ENCODE results near the gene CHD1. TPM values are rescaled to one million over a fixed set of nuclear protein-coding genes. Genes with fewer than 3 reads are reported as not detected.
A peak's percentile ranks its signal among the peaks of the same experiment; 100 is the strongest.

CHD1 gene
- total and polyA plus RNA-seq, 2 of the 13 experiments (the other 11 are each of a cell fraction or from before 2014, with no cell fraction given), result 22.8 to 55.9 TPM

- Histone ChIP-seq H4K20me1 (ENCODE audit: insufficient read depth, low read length) (no peaks in the 10 kb centered on the region), H3K9me3 (ENCODE audit: low read length) (no peaks in the 10 kb centered on the region), H3K4me1 (ENCODE audit: insufficient read depth, low read length) (peaks cover 6% of the 10 kb centered on the region), H3K27me3 (ENCODE audit: control insufficient read depth in 1 of 2, insufficient read depth in 2 of 2, low read length in 2 of 2) (no peaks in the 10 kb centered on the region), H2AFZ (ENCODE audit: low read length) (no peak overlapping the region), H3K79me2 (ENCODE audit: insufficient read depth, low read length) (no peaks in the 10 kb centered on the region), H3K4me2 (ENCODE audit: low read depth, low read length) (0 out of 2 replicates have a peak overlapping the region, but pooled peaks have one; percentile 15), H3K9ac (ENCODE audit: insufficient read depth, low read depth, low read length) (no peak overlapping the region), H3K4me3 (replicated peaks in 1 of 3; ENCODE audit: insufficient read depth in 1 of 3, low read depth in 2 of 3, low read length in 3 of 3) (no peak overlapping the region), H3K27ac (ENCODE audit: extremely low read length, insufficient read depth, low read length) (no peak overlapping the region), H3K36me3 (replicated peaks in 1 of 2; ENCODE audit: control insufficient read depth in 1 of 2, insufficient read depth in 2 of 2, low read length in 2 of 2) (no peaks in the 10 kb centered on the region)
- DNase-seq (ENCODE audit: low spot score), result peak; percentile 10
- POLR2A ChIA-PET, result no interaction called here
- no TSS peak for BruUV-seq (replicated peaks)
- FAIRE-seq, result no peak
- intact Hi-C loops (cut with micrococcal nuclease; ENCODE audit: unreplicated experiment) (no loop called here), in situ Hi-C loops (cut with HindIII; ENCODE audit: extremely low pct_ligation_motif_present, low pct_unique_long_range_greater_than_20kb) (no loop called here)
- CTCF ChIA-PET (ENCODE audit: low intra/inter-chr PET ratio, low total read pairs), result no interaction called here
- no peak for ATAC-seq
- TF ChIP-seq BRF2 (CRISPR knock-in tag; IDR thresholded peaks at IDR 0.05), result no peak
- no peak for TF ChIP-seq ZNF430 (CRISPR knock-in tag; IDR thresholded peaks at IDR 0.05)
- TF ChIP-seq ZNF124 (CRISPR knock-in tag; IDR thresholded peaks at IDR 0.05), result no peak
- TF ChIP-seq ZNF224 (CRISPR knock-in tag; IDR thresholded peaks at IDR 0.05), result no peak
- TF ChIP-seq, protein P1, sequence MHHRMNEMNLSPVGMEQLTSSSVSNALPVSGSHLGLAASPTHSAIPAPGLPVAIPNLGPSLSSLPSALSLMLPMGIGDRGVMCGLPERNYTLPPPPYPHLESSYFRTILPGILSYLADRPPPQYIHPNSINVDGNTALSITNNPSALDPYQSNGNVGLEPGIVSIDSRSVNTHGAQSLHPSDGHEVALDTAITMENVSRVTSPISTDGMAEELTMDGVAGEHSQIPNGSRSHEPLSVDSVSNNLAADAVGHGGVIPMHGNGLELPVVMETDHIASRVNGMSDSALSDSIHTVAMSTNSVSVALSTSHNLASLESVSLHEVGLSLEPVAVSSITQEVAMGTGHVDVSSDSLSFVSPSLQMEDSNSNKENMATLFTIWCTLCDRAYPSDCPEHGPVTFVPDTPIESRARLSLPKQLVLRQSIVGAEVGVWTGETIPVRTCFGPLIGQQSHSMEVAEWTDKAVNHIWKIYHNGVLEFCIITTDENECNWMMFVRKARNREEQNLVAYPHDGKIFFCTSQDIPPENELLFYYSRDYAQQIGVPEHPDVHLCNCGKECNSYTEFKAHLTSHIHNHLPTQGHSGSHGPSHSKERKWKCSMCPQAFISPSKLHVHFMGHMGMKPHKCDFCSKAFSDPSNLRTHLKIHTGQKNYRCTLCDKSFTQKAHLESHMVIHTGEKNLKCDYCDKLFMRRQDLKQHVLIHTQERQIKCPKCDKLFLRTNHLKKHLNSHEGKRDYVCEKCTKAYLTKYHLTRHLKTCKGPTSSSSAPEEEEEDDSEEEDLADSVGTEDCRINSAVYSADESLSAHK (CRISPR knock-in tag; IDR thresholded peaks at IDR 0.05; ENCODE audit: borderline replicate concordance), result no peak
- TF ChIP-seq ARNT (IDR thresholded peaks at IDR 0.05), result no peak
- TF ChIP-seq STAG1 (CRISPR knock-in tag; IDR thresholded peaks at IDR 0.05), result no peak
- no peak for TF ChIP-seq IRX3 (CRISPR knock-in tag; IDR thresholded peaks at IDR 0.05; ENCODE audit: borderline replicate concordance, low read depth)
- WGBS (ENCODE audit: low lambda C conversion rate), result 3% methylated on average over 5 of the region's 6 CpGs
Measured at GRCh38 chr5:98816582-98817222, 112.1 kb downstream of the CHD1 start.

All from HepG2 (cell line).